Fibroblast of villous mesenchyme (primary cell): ENCODE measurements around the gene TIMP2. TPM values are rescaled to one million over a fixed set of nuclear protein-coding genes. Genes with fewer than 3 reads are reported as not detected.
A peak's percentile ranks its signal among the peaks of the same experiment; 100 is the strongest.
"Not testable (repeated sequence)": the region's sequence is repeated elsewhere in the genome, so short reads cannot be mapped to it uniquely, and the experiment has no call there.

ENCODE experiments used
- DNase-seq: peaks from one replicate; pipeline ENCODE4 v3.0.0-alpha.2; 2010; ENCODE audit warnings: low read depth
- H3K4me3 ChIP-seq: 2 replicates; pipeline ENCODE4 v1.5.1; 2011; ENCODE audit warnings: low read depth, mild to moderate bottlenecking, low read length
- total RNA-seq: library from RNA; depleted of rRNA; stranded (reverse); fragments of >200 nt; gene quantifications from 2 replicates; pipeline ENCODE4 v1.2.3, GENCODE V29; 2012
- TF ChIP-seq, protein P1 (sequence below): IDR thresholded peaks from 2 replicates; pipeline ENCODE4 v1.5.1; 2012; ENCODE audit warnings: low read depth, mild to moderate bottlenecking, low read length; ENCODE audit not compliant: insufficient read depth

TIMP2 gene
- total RNA-seq, 1 donor: 189 TPM

DNA sequence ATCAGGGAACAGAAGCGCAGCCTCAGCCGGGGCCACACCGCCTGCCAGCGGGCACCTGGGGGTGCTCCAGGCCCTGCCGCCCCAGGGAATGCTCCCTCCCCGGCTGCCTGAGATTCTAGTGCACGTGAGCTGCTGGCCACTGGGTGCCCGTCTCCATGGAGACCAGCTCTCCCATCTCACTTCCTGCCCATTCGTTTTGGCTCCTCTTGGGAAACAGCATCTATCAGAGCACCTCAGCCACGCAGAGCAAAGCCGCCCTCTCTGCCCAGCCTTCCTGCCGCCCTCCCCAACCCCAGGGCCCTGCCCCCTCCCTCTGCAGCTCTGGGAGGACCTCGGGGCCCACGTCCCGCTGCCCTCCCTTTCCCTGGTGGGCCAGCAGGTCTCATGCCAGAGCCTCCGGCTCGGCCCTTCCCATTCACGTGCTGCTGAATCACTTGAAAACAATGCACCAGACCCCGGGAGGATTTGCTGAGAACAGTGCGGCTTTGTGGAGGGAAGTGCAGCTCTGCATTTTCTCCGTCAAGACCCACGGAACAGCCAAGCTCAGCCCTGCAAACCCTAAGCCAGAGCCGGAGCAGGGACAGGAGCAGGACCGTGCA, 41.6 kb downstream of the TIMP2 start:
- TF ChIP-seq, protein P1, sequence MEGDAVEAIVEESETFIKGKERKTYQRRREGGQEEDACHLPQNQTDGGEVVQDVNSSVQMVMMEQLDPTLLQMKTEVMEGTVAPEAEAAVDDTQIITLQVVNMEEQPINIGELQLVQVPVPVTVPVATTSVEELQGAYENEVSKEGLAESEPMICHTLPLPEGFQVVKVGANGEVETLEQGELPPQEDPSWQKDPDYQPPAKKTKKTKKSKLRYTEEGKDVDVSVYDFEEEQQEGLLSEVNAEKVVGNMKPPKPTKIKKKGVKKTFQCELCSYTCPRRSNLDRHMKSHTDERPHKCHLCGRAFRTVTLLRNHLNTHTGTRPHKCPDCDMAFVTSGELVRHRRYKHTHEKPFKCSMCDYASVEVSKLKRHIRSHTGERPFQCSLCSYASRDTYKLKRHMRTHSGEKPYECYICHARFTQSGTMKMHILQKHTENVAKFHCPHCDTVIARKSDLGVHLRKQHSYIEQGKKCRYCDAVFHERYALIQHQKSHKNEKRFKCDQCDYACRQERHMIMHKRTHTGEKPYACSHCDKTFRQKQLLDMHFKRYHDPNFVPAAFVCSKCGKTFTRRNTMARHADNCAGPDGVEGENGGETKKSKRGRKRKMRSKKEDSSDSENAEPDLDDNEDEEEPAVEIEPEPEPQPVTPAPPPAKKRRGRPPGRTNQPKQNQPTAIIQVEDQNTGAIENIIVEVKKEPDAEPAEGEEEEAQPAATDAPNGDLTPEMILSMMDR: no peak
- peak; percentile 98 for DNase-seq
- peak overlapping the region; percentile 30 for H3K4me3 ChIP-seq

GRCh38 chr17:78883089-78883532, 42.1 kb downstream of the TIMP2 start:
- peak overlapping the region; percentile 9 for H3K4me3 ChIP-seq
- TF ChIP-seq, protein P1: no peak

GRCh38 chr17:78882540-78883088, 42.6 kb downstream of the TIMP2 start:
- TF ChIP-seq, protein P1: no peak
- no peak overlapping the region for H3K4me3 ChIP-seq
- peak; percentile 39 for DNase-seq

More at GRCh38 chr17:78883089-78883532, 42.1 kb downstream of the TIMP2 start:
- DNase-seq: peak; percentile 84

DNA sequence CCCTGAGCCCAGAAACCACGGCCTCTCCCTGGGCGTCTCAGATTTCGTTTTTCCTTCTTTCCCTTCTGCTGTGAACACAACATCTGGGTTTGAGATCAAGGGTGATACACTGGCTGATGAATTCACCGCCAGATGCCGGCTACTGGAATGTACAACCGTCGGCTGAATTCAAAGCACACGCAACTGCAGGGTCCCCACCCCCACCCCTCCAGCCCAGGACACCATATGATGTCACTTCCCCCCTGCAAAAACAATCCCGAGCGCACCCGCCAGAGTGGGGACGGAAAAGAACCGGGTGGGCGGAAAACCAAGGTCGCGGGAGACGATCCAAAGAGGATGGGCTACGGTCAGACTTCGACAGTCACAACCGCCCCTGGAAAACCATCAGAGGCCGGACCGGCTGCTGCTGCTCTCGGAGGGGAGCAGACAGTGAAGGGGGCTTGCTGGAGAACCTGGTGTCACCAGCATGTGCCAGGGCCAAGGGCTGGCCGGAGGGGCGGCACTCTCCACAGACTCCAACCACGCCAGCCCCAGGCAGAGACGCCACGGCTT, 45.5 kb downstream of the TIMP2 start:
- TF ChIP-seq, protein P1: peak; percentile 3
- H3K4me3 ChIP-seq: peak overlapping the region; percentile 47
- peak; percentile 99 for DNase-seq

GRCh38 chr17:78878871-78879527, 46.2 kb downstream of the TIMP2 start:
- TF ChIP-seq, protein P1: no peak
- peak overlapping the region; percentile 47 for H3K4me3 ChIP-seq
- no peak for DNase-seq

GRCh38 chr17:78878261-78878660, 46.9 kb downstream of the TIMP2 start:
- DNase-seq: no peak
- no peak overlapping the region for H3K4me3 ChIP-seq
- TF ChIP-seq, protein P1: no peak

GRCh38 chr17:78876954-78877517, 48.2 kb downstream of the TIMP2 start:
- H3K4me3 ChIP-seq: not testable (repeated sequence)

More at GRCh38 chr17:78876954-78877517, 48.2 kb downstream of the TIMP2 start:
- not testable (repeated sequence) for DNase-seq
